ENCODE measurements around the gene GEMIN7. TPM values are rescaled to one million over a fixed set of nuclear protein-coding genes. Genes with fewer than 3 reads are reported as not detected.
"Not testable (repeated sequence)": the region's sequence is repeated elsewhere in the genome, so short reads cannot be mapped to it uniquely, and the experiment has no call there.

The GEMIN7 gene
- total and polyA plus RNA-seq, 8 donors, result 3.8 to 26.2 (median 8.1) TPM

DNA sequence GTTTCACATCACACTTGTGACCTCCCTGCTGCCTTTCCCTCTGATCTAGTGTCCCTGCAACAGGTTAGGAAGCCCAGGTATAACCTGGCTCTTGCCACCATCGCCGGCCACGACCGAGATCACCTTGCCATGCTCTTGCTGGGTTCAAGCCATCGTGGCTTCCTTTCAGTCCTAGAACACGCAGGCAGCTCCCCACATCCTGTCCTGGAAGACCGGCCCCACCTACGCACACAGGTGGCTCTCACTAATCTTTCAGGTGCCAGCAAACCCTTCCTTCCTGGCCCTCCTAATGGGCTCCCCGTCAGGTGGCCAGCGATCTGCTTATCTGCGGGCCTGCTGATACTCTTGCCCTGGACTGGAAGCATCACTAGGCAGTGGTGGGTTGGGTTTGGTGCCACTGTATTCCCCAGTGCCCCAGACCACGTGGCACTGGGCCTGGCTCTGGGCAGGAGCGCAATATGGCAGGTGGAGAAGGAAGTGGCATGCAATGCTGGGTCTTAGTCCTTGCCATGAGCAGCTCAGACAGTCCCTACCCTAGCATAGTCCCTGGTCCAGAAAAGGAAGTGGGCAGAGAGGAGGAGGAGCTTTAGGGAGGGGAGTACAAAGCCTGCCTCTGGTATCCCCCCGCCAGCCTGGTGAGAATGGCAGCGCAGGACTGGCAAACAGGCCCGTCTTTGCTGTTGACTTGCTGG is 25.7 kb downstream of the GEMIN7 start:
- FAIRE-seq, result no peak
- WGBS, 2 donors, result 78 to 79% methylated on average over 16 of the region's 16 CpGs
- Histone ChIP-seq H3K4me3 (no peak overlapping the region), H3K27me3 (no peaks in the 10 kb centered on the region), H3K36me3 (no peaks in the 10 kb centered on the region), H3K9me3 (no peaks in the 10 kb centered on the region), H3K27ac (peak overlapping the region in 2 of 4 donors; percentile 55 to 74), H3K4me1 (peaks cover 5 to 10% (median 7%) of the 10 kb centered on the region in 3 donors)
- intact Hi-C loops (cut with DNase I), result no loop called here
- TF ChIP-seq, protein P1, sequence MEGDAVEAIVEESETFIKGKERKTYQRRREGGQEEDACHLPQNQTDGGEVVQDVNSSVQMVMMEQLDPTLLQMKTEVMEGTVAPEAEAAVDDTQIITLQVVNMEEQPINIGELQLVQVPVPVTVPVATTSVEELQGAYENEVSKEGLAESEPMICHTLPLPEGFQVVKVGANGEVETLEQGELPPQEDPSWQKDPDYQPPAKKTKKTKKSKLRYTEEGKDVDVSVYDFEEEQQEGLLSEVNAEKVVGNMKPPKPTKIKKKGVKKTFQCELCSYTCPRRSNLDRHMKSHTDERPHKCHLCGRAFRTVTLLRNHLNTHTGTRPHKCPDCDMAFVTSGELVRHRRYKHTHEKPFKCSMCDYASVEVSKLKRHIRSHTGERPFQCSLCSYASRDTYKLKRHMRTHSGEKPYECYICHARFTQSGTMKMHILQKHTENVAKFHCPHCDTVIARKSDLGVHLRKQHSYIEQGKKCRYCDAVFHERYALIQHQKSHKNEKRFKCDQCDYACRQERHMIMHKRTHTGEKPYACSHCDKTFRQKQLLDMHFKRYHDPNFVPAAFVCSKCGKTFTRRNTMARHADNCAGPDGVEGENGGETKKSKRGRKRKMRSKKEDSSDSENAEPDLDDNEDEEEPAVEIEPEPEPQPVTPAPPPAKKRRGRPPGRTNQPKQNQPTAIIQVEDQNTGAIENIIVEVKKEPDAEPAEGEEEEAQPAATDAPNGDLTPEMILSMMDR (IDR thresholded peaks at IDR 0.05), result no peak
- no peak for DNase-seq
- ATAC-seq, result no peak

GRCh38 chr19:45106363-45106762 is 27.3 kb downstream of the GEMIN7 start:
- ATAC-seq; H3K27ac ChIP-seq; intact Hi-C loops (cut with DNase I); H3K4me1 ChIP-seq; H3K4me3 ChIP-seq; H3K27me3 ChIP-seq; H3K36me3 ChIP-seq; H3K9me3 ChIP-seq; DNase-seq; FAIRE-seq: not testable (repeated sequence)
- 95% methylated on average over 11 of the region's 11 CpGs for WGBS, 2 donors

- no peak overlapping the region for H3K4me3 ChIP-seq
- no peaks in the 10 kb centered on the region for H3K27me3 ChIP-seq
- DNase-seq (no peak), FAIRE-seq (no peak), ATAC-seq (no peak)
- WGBS, 2 donors, result 85 to 90% methylated on average over 12 of the region's 12 CpGs
- intact Hi-C loops (cut with DNase I), result no loop called here
- no peak overlapping the region for H3K27ac ChIP-seq
- TF ChIP-seq, protein P1 (IDR thresholded peaks at IDR 0.05), result no peak
- H3K9me3 ChIP-seq, result no peaks in the 10 kb centered on the region
- no peaks in the 10 kb centered on the region for H3K4me1 ChIP-seq
- no peaks in the 10 kb centered on the region for H3K36me3 ChIP-seq
Measured at GRCh38 chr19:45107621-45108150, 28.6 kb downstream of the GEMIN7 start.

DNA sequence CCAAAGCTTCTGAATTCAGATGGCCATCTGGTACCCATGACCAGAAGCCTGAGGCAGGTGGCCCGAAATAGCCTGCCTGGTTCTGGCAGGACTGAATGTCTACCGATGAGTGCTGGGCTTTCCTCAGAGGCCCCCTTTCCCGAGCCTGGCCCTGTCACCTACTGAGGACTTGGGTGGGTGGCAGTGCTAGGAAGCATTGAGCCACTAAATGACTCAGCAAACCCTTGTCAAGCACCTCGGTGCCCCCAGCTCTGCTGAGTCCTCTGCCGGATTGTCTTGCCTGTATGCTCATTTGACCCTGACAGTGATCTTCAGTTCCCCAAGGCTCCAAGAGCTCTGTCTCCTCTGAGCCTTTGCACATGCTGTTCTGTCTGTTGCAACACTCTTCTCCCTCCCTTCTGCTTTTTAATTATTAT is 31.8 kb downstream of the GEMIN7 start:
- FAIRE-seq, result no peak
- WGBS, 2 donors, result 82 to 83% methylated on average over 5 of the region's 5 CpGs
- no peak overlapping the region for H3K27ac ChIP-seq

DNA sequence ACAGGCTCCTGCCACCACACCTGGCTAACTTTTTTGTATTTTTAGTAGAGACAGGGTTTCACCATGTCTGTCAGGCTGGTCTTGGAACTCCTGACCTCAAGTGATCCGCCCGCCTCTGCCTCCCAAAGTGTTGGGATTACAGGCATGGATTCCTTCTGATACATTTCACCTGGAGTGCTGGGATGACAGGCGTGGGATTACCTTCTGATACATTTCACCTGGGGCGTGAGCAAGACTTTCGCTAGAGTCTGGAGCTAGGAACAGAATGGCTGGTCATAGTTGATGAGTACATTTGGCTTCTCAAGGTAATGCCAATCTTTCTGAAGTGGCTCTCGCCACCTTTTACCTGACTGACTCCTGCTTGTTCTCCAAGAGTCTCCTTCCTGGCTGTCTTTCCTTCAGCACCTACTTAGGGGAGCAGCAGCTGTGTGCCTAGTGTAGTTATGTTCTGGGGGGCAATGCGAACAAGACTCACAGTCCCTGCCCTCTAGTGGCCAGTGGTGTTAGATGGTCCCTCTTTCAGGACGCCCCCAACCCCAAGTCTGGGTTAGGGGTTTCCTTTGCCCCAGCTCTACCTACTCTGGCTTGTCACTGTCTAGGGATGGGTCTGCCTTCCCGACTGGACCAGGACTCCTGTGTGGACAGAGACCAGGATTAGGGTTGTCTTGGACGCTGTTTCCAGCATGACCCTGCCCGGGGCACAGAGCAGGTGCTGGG is 33.2 kb downstream of the GEMIN7 start:
- no peak for ATAC-seq
- intact Hi-C loops (cut with DNase I), result no loop called here

More for the DNA sequence above, 31.8 kb downstream of the GEMIN7 start:
- intact Hi-C loops (cut with DNase I), result no loop called here
- H3K9me3 ChIP-seq, result no peaks in the 10 kb centered on the region
- peaks cover 0 to 9% (median 7%) of the 10 kb centered on the region in 3 donors for H3K4me1 ChIP-seq
- DNase-seq (no peak), ATAC-seq (no peak)
- no peaks in the 10 kb centered on the region for H3K27me3 ChIP-seq
- TF ChIP-seq, protein P1 (IDR thresholded peaks at IDR 0.05), result no peak
- H3K36me3 ChIP-seq, result no peaks in the 10 kb centered on the region
- no peak overlapping the region for H3K4me3 ChIP-seq

More for the DNA sequence above, 33.2 kb downstream of the GEMIN7 start:
- H3K4me3 ChIP-seq, result no peak overlapping the region
- TF ChIP-seq, protein P1 (IDR thresholded peaks at IDR 0.05), result no peak
- no peaks in the 10 kb centered on the region for H3K27me3 ChIP-seq
- no peak overlapping the region for H3K27ac ChIP-seq
- DNase-seq (no peak), FAIRE-seq (no peak)
- H3K9me3 ChIP-seq, result no peaks in the 10 kb centered on the region
- WGBS, 2 donors, result 87 to 91% methylated on average over 11 of the region's 11 CpGs
- H3K4me1 ChIP-seq, result peaks cover 0 to 11% (median 7%) of the 10 kb centered on the region in 3 donors
- H3K36me3 ChIP-seq, result no peaks in the 10 kb centered on the region

All from pancreas (tissue), 10 donors.